DND-41 (cell line): ENCODE results near the gene NDNF.

Experiments used
- ATAC-seq: fragments of 200-7000 bp; cut with Tn5 transposase; 3 replicates; pipeline ENCODE4 v1.9.1; 2021; ENCODE audit warnings: low read depth; ENCODE audit not compliant: insufficient read depth
- DNase-seq: peaks from one replicate; pipeline ENCODE4 v3.0.0-alpha.2; 2020
- H2AFZ ChIP-seq: 2 replicates; pipeline ENCODE4 v1.6.0; 2012; ENCODE audit warnings: low read depth, low read length
- H3K27ac ChIP-seq: 2 replicates; pipeline ENCODE4 v1.5.1; 2012; ENCODE audit warnings: low read length, inconsistent platforms
- H3K27me3 ChIP-seq: fragments of 200-600 bp; sonication (generic); 2 replicates; pipeline ENCODE4 v1.6.0; 2012; ENCODE audit warnings: low read length, mild to moderate bottlenecking, inconsistent platforms; ENCODE audit not compliant: insufficient read depth, poor library complexity
- H3K36me3 ChIP-seq: 2 replicates; pipeline ENCODE4 v1.5.1; 2012; ENCODE audit warnings: low read length, inconsistent platforms; ENCODE audit not compliant: insufficient read depth
- H3K4me1 ChIP-seq: 2 replicates; pipeline ENCODE4 v1.5.1; 2012; ENCODE audit warnings: mild to moderate bottlenecking, low read length; ENCODE audit not compliant: insufficient read depth
- H3K4me2 ChIP-seq: 2 replicates; pipeline ENCODE4 v1.6.0; 2012; ENCODE audit warnings: mild to moderate bottlenecking, moderate library complexity, low read length, inconsistent platforms; ENCODE audit not compliant: insufficient read depth
- H3K4me3 ChIP-seq, 2 experiments: fragments of 200-600 bp in 1 of 2; shearing (Covaris generic) in 1 of 2; 2 replicates each; pipeline ENCODE4 v1.5.1; 2012 to 2016; ENCODE audit warnings: inconsistent platforms in 2 of 2, low read length in 2 of 2, mild to moderate bottlenecking in 2 of 2, low read depth in 1 of 2, moderate library complexity in 1 of 2
- H3K79me2 ChIP-seq: 2 replicates; pipeline ENCODE4 v1.6.0; 2012; ENCODE audit warnings: low read length, inconsistent platforms; ENCODE audit not compliant: insufficient read depth
- H3K9ac ChIP-seq: 2 replicates; pipeline ENCODE4 v1.6.0; 2012; ENCODE audit warnings: low read depth, mild to moderate bottlenecking, inconsistent platforms, low read length, moderate library complexity
- H3K9me3 ChIP-seq: 2 replicates; pipeline ENCODE4 v1.5.1; 2012; ENCODE audit warnings: low read length, moderate library complexity, mild to moderate bottlenecking, inconsistent platforms; ENCODE audit not compliant: insufficient read depth, severe bottlenecking
- H4K20me1 ChIP-seq: 2 replicates; pipeline ENCODE4 v1.6.0; 2012; ENCODE audit warnings: low read length; ENCODE audit not compliant: insufficient read depth
- EZH2 ChIP-seq: IDR thresholded peaks from 3 replicates; pipeline ENCODE4 v1.6.1; 2012; ENCODE audit warnings: borderline replicate concordance, low read depth, mild to moderate bottlenecking, moderate library complexity, low read length, inconsistent platforms; ENCODE audit not compliant: severe bottlenecking
- TF ChIP-seq, protein P1 (sequence below): IDR thresholded peaks from 2 replicates; pipeline ENCODE4 v1.5.1; 2012; ENCODE audit warnings: borderline replicate concordance, low read length, moderate library complexity, mild to moderate bottlenecking; ENCODE audit not compliant: poor library complexity, severe bottlenecking; ENCODE audit errors: extremely low read depth

NDNF gene

DNA sequence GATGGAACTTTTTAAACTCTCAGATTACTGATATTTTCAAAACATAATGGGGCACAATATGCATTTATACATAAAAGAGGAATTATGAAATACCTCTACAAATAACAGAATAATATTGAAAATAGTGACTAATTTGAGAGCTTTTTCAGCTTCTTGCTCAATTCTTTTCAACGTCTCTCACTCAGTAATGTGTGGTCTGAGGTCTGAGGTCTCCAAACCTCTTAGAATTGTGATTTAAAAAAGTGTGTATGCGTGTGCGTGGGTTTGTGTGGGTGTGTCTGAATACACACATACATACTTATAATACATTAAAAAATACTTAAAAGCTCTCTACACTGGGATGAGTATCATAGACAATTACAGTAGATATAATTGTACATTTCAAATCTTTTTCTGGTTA, 7.9 kb downstream of the NDNF start:
- Histone ChIP-seq H3K36me3 (no peaks in the 10 kb centered on the region), H3K27ac (no peak overlapping the region), H2AFZ (no peak overlapping the region), H3K79me2 (no peaks in the 10 kb centered on the region), H3K4me3 (no peak overlapping the region), H3K9ac (no peak overlapping the region), H3K4me2 (no peak overlapping the region), H4K20me1 (no peaks in the 10 kb centered on the region), H3K27me3 (peaks cover 2% of the 10 kb centered on the region), H3K4me1 (peaks cover 15% of the 10 kb centered on the region; the same call in 1 of the 2 replicates), H3K9me3 (no peaks in the 10 kb centered on the region)
- TF ChIP-seq EZH2: no peak
- TF ChIP-seq, protein P1, sequence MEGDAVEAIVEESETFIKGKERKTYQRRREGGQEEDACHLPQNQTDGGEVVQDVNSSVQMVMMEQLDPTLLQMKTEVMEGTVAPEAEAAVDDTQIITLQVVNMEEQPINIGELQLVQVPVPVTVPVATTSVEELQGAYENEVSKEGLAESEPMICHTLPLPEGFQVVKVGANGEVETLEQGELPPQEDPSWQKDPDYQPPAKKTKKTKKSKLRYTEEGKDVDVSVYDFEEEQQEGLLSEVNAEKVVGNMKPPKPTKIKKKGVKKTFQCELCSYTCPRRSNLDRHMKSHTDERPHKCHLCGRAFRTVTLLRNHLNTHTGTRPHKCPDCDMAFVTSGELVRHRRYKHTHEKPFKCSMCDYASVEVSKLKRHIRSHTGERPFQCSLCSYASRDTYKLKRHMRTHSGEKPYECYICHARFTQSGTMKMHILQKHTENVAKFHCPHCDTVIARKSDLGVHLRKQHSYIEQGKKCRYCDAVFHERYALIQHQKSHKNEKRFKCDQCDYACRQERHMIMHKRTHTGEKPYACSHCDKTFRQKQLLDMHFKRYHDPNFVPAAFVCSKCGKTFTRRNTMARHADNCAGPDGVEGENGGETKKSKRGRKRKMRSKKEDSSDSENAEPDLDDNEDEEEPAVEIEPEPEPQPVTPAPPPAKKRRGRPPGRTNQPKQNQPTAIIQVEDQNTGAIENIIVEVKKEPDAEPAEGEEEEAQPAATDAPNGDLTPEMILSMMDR: no peak
- ATAC-seq (no peak), DNase-seq (no peak)

GRCh38 chr4:121062521-121062920, 9.8 kb downstream of the NDNF start:
- Histone ChIP-seq H3K79me2 (no peaks in the 10 kb centered on the region), H3K9me3 (no peaks in the 10 kb centered on the region), H3K27ac (no peak overlapping the region), H2AFZ (no peak overlapping the region), H3K36me3 (no peaks in the 10 kb centered on the region), H4K20me1 (no peaks in the 10 kb centered on the region), H3K9ac (no peak overlapping the region), H3K27me3 (peaks cover 2% of the 10 kb centered on the region), H3K4me3 (no peak overlapping the region), H3K4me1 (peaks cover 15% of the 10 kb centered on the region; the same call in 1 of the 2 replicates), H3K4me2 (no peak overlapping the region)
- TF ChIP-seq, protein P1: no peak
- TF ChIP-seq EZH2: no peak
- ATAC-seq: peak; percentile 57
- DNase-seq: peak; percentile 9

- Histone ChIP-seq H3K36me3 (no peaks in the 10 kb centered on the region), H3K4me2 (no peak overlapping the region), H3K27ac (no peak overlapping the region), H3K79me2 (no peaks in the 10 kb centered on the region), H2AFZ (no peak overlapping the region), H3K9ac (no peak overlapping the region), H3K4me3 (no peak overlapping the region), H3K27me3 (peaks cover 2% of the 10 kb centered on the region), H3K4me1 (peaks cover 15% of the 10 kb centered on the region; the same call in 1 of the 2 replicates), H3K9me3 (no peaks in the 10 kb centered on the region), H4K20me1 (no peaks in the 10 kb centered on the region)
- ATAC-seq (no peak), DNase-seq (no peak)
- TF ChIP-seq, protein P1: no peak
- no peak for TF ChIP-seq EZH2
These were observed 10.5 kb downstream of the NDNF start for GRCh38 chr4:121061861-121062260.

DNA sequence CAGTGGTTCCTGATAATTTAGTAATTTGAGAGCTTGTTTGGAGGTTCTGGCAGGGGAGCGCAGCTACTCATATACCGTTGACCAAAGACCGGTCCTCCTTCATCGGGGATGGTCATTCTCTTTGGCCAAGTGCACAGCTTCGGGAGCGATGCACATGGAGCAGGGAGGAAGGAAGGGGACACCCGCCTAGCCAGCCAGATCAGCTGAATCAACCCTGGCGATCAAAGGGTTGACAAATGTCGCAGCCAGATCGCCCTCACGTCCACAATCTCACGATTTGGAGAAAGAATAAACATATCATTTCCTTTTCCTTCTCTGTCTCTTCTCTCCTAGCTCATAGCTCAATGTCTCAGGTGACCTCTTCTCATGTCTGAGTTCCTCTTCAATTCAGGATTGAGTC, 11.1 kb downstream of the NDNF start:
- Histone ChIP-seq H3K79me2 (no peaks in the 10 kb centered on the region), H3K4me2 (no peak overlapping the region), H3K4me1 (peaks cover 15% of the 10 kb centered on the region; the same call in 1 of the 2 replicates), H3K9me3 (no peaks in the 10 kb centered on the region), H3K9ac (no peak overlapping the region), H4K20me1 (no peaks in the 10 kb centered on the region), H3K27ac (no peak overlapping the region), H3K27me3 (peaks cover 2% of the 10 kb centered on the region), H2AFZ (no peak overlapping the region), H3K4me3 (no peak overlapping the region), H3K36me3 (no peaks in the 10 kb centered on the region)
- TF ChIP-seq EZH2: no peak
- TF ChIP-seq, protein P1: no peak
- ATAC-seq (no peak), DNase-seq (no peak)
